CD4-positive, alpha-beta T cell treated with Interleukin-1 beta for 1 hour (primary cell): ENCODE results near the gene NAA15.
A peak's percentile ranks its signal among the peaks of the same experiment; 100 is the strongest.
"Not testable (repeated sequence)": the region's sequence is repeated elsewhere in the genome, so short reads cannot be mapped to it uniquely, and the experiment has no call there.

Experiments
- DNase-seq, 2 donors: peaks; one replicate each; pipeline ENCODE4 v3.0.0-alpha.2; 2020 to 2022

NAA15 gene

GRCh38 chr4:139453371-139454110, 152.2 kb downstream of the NAA15 start:
- peak; percentile 96 to 97 for DNase-seq

GRCh38 chr4:139454111-139455045, 153.1 kb downstream of the NAA15 start, which contains the start of gene RAB33B:
Gene RAB33B, plus strand, starts transcription at chr4:139454121. Its CDS starts 75 bp downstream, at chr4:139454196.
- no peak for DNase-seq

GRCh38 chr4:139455126-139455538, 153.8 kb downstream of the NAA15 start:
- no peak for DNase-seq

- DNase-seq, result no peak
These were observed 156.0 kb downstream of the NAA15 start for GRCh38 chr4:139457318-139457717.

- DNase-seq, result no peak
These were observed 157.2 kb downstream of the NAA15 start for GRCh38 chr4:139458543-139458942.

- no peak for DNase-seq
These were observed 157.7 kb downstream of the NAA15 start for GRCh38 chr4:139458999-139459398.

- no peak for DNase-seq
These were observed 159.3 kb downstream of the NAA15 start for GRCh38 chr4:139460565-139460964.

- no peak for DNase-seq
These were observed 159.8 kb downstream of the NAA15 start for GRCh38 chr4:139461022-139461628.

GRCh38 chr4:139464512-139464911, 163.2 kb downstream of the NAA15 start:
- DNase-seq, result not testable (repeated sequence)

- no peak for DNase-seq
These were observed 164.6 kb downstream of the NAA15 start for GRCh38 chr4:139465922-139466321.

- not testable (repeated sequence) for DNase-seq
These were observed 167.5 kb downstream of the NAA15 start for GRCh38 chr4:139468756-139469155.

GRCh38 chr4:139469216-139469615, 167.9 kb downstream of the NAA15 start:
- DNase-seq, result no peak
